HG03095 (cell line): ENCODE results near the gene FIBCD1.
A peak's percentile ranks its signal among the peaks of the same experiment; 100 is the strongest.

Experiments used
- ATAC-seq: cut with Tn5 transposase; IDR thresholded peaks from one replicate; pipeline ENCODE4 v1.9.1; 2021; ENCODE audit warnings: moderate library complexity; ENCODE audit not compliant: unreplicated experiment

The FIBCD1 gene

DNA sequence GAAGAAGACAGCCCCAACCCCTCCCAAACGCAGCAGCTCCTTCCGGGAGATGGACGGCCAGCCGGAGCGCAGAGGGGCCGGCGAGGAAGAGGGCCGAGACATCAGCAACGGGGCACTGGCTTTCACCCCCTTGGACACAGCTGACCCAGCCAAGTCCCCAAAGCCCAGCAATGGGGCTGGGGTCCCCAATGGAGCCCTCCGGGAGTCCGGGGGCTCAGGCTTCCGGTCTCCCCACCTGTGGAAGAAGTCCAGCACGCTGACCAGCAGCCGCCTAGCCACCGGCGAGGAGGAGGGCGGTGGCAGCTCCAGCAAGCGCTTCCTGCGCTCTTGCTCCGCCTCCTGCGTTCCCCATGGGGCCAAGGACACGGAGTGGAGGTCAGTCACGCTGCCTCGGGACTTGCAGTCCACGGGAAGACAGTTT, 54.9 kb downstream of the FIBCD1 start:
- ATAC-seq = no peak

DNA sequence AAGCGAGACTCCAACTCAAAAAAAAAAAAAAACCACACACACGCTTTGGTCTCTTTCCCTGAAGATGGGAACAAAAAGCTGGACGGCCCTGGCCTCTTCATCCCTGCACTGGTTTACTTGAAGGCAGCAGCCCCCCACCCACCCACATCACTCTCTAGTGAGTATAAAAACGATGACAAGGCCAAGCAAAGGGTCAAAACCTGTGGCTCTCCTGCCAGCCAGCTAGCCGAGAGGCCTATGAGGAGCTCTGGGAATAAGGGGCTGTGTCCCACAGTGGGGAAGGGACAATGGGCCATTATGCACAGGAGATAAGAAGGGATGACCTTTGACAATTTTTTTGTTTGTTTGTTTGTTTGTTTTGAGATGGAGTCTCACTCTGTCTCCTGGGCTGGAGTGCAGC, 55.6 kb downstream of the FIBCD1 start:
- ATAC-seq = no peak

DNA sequence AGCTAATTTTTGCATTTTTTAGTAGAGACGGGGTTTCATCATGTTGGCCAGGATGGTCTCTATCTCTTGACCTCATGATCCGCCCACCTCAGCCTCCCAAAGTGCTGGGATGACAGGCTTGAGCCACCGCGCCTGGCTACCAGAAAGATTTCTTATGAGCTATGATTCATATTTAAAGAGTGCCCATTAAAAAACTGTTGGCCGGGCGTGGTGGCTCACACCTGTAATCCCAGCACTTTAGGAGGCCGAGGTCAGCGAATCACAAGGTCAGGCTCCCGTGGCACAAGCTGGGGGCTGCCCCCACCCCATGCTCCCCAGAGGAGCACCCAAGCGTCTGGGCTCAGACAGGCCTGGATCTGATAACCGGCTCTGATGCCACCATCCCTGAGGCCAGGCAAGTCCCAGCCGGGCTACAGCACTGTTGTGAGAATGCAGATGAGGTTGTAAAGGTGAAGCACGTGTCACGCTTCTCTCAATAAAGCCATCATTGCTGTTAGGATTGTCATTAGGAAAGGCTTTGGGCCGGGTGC, 56.3 kb downstream of the FIBCD1 start:
- ATAC-seq = no peak

DNA sequence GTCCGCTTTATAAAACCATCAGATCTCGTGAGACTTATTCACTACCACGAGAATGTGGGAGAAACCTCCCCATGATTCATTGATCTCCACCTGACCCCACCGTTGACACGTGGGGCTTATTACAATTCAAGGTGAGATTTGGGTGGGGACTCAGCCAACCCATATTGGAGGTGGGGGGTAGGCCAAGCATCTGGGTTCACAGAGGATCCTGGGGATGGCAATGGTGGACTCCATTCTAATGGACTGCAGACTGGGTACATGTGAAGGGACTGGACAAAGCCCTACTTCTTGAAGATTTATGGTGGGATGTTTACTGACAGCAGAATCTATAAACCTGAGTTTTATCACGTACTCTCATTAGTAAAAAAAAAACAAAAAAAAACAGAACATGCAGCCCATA, 57.5 kb downstream of the FIBCD1 start:
- no peak for ATAC-seq

DNA sequence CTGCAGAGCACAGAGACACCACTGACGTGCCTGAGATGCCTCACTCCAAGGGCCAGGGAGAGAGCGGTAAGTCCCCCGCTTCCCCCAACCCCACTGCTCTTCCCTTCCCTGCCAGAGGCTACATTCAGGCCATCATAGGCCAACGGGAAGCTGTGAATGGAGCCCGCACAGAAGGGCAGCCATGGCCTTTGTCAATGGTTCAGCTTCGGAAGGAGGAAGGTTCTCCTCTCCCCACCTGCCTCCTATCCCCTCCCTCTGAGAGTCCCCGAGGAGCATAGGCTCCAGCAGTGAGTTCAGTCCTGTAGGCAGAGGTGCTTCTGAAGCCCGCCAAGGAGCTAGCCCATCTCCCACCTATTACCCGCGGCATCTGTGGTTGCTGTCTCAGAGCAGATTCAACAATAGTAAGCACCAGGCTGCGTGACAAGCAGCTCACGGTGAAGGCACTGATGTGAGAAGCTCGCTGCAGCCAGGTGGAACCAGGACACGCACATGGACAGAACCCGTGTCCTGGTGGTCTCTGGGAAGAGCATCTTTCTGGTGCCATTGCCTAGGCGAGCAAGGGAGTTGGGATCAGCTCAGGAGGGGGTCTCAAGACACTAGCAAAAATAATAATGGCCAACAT, 58.3 kb downstream of the FIBCD1 start:
- ATAC-seq = no peak

DNA sequence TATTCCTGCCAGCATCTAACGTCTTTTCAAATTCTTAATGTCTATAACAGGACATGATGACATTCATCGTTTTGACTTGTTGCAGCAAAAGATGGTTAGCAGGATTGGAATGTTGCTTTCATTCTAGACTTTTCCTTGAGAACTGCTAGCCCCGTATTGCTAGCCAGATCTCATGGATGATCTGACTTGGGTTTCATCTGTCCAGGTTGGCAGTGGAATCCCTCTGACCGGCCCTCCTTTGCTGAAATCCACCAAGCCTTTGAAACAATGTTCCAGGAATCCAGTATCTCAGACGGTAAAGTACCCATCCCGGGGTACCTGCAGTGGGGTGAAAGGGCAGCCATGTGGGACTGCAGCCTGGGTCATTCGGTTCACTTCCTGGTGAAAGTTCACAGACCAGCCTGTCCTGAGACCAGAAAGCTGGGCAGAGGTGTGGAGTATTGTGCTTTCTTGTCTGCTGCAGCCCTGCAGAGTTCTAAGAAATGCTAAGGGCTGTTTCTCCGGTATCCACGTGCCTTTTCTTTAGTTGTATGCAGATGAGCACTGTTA, 59.1 kb downstream of the FIBCD1 start:
- no peak for ATAC-seq

DNA sequence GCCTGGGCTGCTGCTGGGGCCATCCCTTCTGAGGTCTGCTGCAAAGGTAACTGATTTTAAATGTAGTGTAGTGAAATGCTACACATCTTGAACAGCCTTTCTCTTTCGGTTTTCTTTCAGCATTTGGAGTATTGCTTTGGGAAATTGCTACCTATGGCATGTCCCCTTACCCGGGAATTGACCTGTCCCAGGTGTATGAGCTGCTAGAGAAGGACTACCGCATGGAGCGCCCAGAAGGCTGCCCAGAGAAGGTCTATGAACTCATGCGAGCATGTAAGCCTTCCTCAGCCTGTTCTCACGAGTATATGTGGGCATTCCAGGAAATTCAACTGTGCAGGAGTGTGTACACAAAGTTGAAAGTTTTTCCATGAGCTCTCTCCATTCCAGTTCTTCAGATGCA, 60.8 kb downstream of the FIBCD1 start:
- ATAC-seq = no peak

DNA sequence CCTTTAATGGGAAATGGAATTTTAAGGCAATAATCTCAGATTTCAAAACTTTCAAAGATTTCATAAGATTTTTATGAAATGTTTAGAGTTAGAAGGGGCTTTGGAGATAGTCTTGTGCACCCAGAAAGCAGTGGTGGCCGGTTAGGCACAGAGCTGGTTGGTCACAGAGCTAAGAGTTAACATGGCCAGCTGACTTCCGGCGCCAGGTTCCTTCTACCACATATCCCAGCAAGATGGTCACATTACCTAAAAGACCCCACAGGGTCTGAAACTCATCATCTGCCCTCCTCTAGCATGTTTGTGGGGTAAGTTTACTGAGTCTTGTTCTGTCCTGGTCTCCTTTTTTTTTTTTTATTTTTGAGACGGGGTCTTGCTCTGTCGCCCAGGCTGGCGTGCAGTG, 61.7 kb downstream of the FIBCD1 start:
- ATAC-seq = no peak

DNA sequence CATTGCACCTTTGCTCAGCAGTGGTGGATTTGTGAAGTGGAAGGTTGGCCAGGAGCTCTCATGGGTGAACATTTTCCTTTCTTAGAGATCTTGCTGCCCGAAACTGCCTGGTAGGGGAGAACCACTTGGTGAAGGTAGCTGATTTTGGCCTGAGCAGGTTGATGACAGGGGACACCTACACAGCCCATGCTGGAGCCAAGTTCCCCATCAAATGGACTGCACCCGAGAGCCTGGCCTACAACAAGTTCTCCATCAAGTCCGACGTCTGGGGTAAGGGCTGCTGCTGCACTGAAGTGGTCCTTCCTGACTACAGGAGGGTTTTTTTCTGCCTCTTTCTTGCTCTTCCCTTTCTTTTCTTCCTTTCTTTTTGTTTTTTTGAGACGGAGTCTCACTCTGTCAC, 64.3 kb downstream of the FIBCD1 start:
- no peak for ATAC-seq

DNA sequence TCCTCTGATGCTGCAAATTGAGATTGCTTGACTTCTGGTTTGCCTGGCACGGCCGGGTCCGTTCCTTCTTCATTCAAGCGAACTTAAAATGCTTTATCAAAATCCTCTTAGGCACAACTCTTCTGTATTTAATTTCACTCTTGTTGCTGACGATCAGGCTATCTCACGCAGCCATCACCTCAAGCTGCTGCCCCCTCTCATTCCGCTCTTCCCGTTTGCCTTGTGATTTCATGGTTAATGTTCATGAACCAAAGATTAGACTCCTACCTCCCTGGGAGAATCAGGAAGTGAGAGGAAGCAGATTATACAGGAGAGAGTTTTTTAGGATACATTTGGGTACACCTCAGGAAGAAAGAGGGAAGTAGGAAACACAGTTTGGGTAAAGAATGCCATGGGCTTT, 65.1 kb downstream of the FIBCD1 start:
- ATAC-seq = no peak

DNA sequence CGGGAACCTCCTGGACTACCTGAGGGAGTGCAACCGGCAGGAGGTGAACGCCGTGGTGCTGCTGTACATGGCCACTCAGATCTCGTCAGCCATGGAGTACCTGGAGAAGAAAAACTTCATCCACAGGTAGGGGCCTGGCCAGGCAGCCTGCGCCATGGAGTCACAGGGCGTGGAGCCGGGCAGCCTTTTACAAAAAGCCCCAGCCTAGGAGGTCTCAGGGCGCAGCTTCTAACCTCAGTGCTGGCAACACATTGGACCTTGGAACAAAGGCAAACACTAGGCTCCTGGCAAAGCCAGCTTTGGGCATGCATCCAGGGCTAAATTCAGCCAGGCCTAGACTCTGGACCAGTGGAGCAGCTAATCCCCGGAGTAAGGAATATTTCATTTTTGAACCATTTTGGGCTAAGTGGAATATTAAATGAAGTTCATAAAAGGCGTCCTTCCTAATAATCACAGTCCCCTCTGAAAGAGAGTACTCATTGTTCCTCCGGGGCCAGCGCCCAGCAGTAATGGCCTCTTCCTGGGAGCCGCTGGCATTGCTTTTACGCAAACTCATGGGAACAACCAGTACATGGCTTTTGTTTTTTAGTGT, 66.0 kb downstream of the FIBCD1 start:
- no peak for ATAC-seq

DNA sequence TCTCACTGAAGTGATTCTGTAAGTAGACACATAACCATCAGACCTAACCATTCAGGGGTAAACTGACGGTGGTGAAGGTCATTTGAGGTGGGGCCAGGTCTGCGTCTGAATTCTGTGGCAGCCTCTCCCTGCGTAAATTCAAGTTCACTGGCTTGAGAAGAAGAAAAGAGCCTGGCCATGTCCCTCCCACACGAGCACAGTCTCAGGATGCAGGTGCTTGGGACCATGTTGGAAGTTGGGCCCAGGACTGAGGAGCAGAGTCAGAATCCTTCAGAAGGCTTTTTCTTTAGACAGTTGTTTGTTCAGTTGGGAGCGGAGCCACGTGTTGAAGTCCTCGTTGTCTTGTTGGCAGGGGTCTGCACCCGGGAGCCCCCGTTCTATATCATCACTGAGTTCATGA, 66.5 kb downstream of the FIBCD1 start:
- no peak for ATAC-seq

DNA sequence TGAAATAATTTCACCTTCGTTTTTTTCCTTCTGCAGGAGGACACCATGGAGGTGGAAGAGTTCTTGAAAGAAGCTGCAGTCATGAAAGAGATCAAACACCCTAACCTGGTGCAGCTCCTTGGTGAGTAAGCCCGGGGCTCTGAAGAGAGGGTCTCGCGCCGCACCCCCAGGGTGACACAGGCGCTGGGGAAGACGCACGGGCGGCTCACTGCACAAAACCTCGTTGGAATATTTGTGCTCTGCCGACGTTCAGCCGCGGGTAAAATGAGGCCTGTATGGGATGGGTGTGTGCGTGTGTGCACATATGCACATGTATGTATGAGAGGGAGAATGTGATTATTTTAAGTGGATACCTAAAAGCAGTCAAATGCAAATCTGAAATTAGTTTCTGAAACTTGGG, 67.0 kb downstream of the FIBCD1 start:
- ATAC-seq = no peak

DNA sequence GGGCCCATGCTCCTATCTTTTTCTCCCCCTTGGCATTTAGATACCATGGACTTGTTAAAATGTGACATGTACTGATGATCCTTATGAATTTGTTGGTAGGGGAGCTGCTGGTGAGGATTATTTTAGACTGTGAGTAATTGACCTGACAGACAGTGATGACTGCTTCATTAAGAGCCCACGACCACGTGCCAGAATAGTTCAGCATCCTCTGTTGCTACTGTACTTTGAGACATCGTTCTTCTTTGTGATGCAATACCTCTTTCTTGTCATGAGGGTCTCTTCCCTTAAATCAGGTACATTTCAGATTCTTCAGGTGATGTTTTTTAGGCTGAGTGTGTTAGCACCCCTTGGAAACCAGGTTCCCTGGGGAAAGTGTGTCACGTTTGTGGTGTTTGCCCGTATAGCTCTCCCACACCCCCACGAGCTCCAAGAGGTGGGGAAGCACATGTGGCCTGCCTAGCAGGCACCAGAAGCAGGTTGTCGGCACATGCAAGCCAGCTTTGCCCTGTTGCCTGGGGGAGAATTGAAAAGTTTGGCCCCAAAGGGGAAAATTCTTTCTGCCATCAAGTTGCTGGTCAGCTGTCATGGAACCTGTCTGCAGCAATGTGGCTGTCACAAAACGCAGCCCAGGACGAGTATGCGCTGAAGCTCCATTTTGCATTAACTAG, 67.5 kb downstream of the FIBCD1 start:
- no peak for ATAC-seq

DNA sequence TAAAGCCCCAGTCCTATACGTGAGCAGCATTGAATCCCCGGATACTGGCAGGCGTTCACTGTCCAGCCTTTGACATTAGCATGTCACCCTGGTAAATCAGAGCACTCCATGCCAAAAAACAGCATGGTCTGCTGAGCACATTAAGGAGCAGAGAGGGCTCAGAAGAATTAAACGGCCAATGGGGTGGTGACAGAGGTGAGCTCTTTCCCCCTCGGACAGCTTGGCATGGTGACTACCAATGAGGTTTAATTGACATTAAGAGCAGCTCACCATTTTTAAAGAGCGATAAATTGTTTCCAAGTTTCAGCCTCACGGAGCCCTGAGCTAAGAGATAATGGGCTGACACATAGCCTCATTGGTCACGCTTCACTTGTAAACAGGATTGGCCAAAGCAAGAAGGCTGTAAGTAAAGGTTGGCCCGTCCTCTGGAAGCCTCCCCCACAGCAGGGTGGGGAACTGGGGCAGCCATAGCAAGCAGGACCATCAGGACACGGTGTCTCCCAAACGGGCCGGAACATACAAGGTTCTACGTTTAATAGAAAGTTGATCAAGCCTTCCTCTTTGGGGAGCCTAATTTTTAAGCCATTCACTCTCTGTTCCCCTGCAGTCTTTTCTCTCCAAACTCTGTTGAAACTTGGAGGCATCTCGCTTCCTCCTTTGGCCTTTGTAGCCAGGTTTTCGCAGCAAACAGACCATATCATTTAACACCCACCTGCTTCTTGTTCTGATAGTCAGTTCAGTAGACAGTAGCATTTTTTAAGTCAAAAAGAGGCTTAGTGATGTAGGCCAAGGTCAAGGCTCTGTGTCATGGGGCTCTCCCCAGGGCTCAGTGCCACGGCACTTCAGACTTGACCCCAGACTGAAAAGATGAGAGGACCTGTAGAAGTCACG, 68.3 kb downstream of the FIBCD1 start:
- peak; percentile 84 for ATAC-seq

DNA sequence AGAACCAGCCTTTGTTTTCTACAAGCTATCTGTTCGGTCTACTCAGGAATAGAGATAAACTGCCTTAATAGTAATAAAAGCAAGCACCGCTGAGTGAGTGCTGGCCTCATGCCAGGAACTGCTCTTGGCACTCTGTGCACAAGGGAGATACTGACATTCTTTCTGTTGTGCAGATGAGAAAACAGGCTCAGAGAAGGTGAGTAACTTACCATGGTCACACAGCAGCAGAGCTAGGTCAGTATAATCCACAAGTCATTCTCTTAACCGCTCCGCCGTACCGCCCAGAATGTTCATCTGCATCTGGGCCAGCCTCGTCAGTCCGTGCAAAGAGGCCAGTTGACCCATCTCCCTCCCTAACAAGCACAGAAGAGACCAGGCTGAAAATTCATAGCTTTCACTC, 69.8 kb downstream of the FIBCD1 start:
- no peak for ATAC-seq

DNA sequence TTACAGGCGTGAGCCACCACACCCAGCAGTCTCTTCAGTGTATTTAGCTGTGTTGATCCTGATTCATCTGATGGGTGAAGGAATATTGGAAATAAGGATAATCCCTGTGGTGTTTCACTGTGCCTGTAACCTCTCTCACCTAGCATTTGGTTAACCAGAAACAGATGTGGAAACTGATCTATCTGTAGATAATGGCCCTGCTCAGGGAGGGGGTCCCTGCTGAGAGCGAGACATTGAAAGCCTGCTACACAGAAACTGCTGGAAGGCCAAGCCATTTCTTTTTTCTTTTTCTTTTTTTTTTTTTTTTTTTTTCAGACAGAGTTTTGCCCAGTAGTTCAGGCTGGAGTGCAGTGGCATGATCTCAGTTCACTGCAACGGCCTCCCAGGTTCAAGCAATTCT, 70.8 kb downstream of the FIBCD1 start:
- ATAC-seq = no peak

DNA sequence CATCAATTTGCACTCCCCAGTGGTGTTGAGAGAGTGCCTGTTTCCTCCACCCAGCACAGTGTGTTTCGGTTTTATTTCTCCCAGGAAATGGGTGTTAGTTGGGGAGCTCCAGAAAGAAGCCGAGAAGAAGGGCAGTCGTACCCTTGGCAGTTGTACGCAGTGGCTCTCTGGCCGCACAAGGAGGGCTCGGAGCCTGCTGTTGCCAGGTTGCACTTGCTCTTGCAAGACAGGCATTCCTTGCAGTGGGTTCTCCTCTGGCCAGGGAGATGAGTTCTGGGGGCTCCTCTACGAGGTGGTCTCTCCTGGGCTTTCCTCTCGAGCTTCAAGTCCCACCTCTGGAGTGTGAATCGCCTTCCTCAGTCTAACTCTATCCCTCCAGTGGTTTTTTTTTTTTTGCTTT, 71.5 kb downstream of the FIBCD1 start:
- no peak for ATAC-seq

DNA sequence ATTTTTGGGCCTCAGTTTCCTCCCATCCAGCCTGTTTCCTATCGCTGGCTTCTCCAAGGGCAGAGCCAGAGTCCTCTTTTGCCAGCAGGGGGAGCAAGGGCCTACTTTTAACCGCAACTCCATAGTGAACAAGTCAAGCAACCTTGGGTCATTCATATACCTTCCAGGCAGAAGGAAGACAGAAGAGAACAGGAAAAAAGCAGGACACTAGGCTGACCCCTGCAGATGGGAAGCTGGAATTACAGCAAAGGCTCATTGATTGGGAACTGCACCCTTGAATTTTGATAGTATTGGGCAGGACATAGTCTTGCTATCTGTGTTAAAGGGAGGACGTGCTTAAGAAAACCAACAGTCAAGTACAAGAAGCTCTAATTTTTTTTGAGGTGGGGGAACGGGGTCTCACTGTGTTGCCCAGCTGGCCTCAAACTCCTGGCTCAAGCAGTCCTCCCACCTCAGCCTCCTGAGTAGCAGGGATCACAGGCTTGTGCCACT, 72.5 kb downstream of the FIBCD1 start:
- ATAC-seq = no peak

DNA sequence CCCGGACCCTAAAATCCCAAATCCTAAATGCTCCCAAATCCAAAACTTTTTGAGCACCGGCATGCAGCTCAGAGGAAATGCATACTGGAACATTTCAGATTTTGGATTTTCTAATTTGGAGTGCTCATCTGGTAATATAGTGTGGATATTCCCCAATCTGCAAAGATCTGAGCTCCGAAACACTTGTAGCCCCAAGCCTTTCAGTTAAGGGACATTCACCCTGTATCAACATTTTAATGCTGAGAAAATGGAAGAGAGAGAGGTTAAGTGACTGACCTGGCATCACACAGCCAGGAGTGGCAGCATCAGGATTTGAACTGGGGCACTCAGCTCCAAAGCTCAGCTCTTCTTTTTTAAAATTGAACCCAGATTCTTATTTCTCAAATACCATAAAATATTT, 73.1 kb downstream of the FIBCD1 start:
- no peak for ATAC-seq

DNA sequence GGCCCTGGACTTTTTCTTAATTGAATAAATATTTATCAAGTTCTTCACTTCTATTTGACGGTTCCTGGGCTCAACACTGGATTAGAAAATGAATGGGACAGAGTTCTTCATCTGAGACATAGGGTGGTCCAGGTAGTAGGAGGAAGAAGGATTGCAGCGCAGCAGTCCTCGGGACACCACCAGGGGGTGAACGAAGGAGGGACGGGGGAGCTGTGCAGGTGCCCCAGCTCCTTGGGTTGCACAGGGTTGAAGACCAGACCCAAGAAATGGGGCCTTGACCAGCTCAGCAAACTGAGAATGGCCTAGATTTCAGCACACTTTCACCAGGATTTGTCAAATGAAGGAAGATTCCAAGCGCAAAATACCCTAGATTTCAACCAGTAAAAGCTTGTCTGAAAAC, 74.5 kb downstream of the FIBCD1 start:
- no peak for ATAC-seq
